DND-41 (cell line): ENCODE results near the gene PEX11G.

Experiments
- CTCF ChIP-seq: IDR thresholded peaks from 2 replicates; pipeline ENCODE4 v1.5.1; 2012; ENCODE audit warnings: borderline replicate concordance, low read length, moderate library complexity, mild to moderate bottlenecking; ENCODE audit not compliant: poor library complexity, severe bottlenecking; ENCODE audit errors: extremely low read depth
- EZH2 ChIP-seq: IDR thresholded peaks from 3 replicates; pipeline ENCODE4 v1.6.1; 2012; ENCODE audit warnings: borderline replicate concordance, low read depth, mild to moderate bottlenecking, moderate library complexity, low read length, inconsistent platforms; ENCODE audit not compliant: severe bottlenecking

- TF ChIP-seq CTCF (no peak), EZH2 (no peak)
Measured at GRCh38 chr19:7427944-7428343, 60.9 kb downstream of the PEX11G start.
